Measurements from ENCODE around the gene IFTAP.

IFTAP gene

DNA sequence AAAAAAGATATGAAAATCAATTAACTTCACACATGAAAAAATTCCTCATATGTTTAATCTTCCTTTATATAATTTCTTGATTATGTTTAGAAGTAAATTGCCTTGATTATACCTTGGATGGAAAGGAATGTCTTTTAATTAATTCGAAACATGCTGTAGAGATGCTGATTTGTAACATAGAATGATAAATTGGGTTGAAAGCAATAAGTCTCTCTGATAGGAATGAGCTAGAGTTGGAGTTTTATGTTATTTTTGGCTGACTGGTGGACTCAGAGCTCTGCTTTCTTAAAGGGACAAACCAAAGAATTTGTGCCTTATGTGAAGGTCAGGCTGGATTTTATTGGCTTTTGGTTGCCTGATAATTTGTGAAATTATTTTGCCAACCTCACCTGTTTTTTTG is 98.4 kb downstream of the IFTAP start:
- TF ChIP-seq, protein P1, sequence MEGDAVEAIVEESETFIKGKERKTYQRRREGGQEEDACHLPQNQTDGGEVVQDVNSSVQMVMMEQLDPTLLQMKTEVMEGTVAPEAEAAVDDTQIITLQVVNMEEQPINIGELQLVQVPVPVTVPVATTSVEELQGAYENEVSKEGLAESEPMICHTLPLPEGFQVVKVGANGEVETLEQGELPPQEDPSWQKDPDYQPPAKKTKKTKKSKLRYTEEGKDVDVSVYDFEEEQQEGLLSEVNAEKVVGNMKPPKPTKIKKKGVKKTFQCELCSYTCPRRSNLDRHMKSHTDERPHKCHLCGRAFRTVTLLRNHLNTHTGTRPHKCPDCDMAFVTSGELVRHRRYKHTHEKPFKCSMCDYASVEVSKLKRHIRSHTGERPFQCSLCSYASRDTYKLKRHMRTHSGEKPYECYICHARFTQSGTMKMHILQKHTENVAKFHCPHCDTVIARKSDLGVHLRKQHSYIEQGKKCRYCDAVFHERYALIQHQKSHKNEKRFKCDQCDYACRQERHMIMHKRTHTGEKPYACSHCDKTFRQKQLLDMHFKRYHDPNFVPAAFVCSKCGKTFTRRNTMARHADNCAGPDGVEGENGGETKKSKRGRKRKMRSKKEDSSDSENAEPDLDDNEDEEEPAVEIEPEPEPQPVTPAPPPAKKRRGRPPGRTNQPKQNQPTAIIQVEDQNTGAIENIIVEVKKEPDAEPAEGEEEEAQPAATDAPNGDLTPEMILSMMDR (conservative IDR thresholded peaks at IDR 0.05; ENCODE audit: control insufficient read depth, insufficient read depth, low read depth, low read length): no peak
- no peak overlapping the region for H3K4me3 ChIP-seq (ENCODE audit: control insufficient read depth, low read depth, low read length)
- DNase-seq (ENCODE audit: low read depth): no peak

DNA sequence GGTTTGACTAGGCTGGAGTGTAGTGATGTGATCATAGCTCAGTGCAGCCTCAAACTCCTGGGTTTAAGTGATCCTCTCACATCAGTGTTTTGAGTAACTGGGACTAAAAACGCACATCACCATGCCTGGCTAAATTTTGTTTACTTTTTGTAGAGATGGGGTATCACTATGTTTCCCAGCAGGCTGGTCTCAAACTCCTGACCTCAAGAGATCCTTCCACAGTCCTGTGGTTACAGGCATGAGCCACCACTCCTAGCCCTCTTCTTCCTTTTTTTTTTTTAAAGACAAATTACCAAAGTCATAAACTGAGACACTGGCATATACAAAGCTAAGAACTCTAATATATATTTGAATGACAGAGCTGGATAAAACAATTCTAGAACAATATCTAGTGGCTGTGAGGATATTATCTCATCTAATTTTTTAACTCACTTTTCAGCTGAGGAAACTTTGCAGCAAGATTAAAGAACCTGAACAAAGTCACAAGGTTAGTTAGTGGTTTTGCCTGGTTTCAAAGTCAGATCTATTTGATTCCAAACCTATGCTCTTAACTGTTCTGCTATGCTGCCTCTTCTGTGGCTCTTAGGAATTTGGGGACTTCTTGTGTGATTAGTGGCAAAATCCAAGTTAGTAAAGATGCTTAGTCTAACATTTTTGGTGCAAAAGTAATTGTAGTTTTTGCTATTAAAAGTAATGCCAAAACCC is 99.0 kb downstream of the IFTAP start:
- TF ChIP-seq, protein P1 (conservative IDR thresholded peaks at IDR 0.05; ENCODE audit: control insufficient read depth, insufficient read depth, low read depth, low read length): no peak
- H3K4me3 ChIP-seq (ENCODE audit: control insufficient read depth, low read depth, low read length): no peak overlapping the region
- no peak for DNase-seq (ENCODE audit: low read depth)

DNA sequence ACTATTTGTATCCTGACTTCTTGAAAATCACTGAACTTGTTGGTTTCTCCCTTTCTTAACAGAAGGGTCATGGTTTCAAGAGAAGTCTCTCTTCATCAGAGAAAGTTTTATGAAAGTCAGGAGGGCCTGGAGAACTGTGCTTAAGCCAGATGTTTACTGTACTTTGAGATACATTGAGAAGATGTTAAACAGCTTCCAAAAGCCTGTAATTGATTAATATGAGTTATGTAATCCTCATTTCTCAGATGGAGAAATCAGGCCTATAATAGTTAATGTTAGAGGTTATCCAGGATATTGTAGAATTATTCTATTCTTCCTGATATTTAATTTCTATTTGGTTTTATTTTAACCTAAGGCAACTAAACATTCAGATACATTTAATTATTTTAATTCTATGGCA is 100.8 kb downstream of the IFTAP start:
- H3K4me3 ChIP-seq (ENCODE audit: control insufficient read depth, low read depth, low read length): no peak overlapping the region
- DNase-seq (ENCODE audit: low read depth): no peak
- TF ChIP-seq, protein P1 (conservative IDR thresholded peaks at IDR 0.05; ENCODE audit: control insufficient read depth, insufficient read depth, low read depth, low read length): no peak

DNA sequence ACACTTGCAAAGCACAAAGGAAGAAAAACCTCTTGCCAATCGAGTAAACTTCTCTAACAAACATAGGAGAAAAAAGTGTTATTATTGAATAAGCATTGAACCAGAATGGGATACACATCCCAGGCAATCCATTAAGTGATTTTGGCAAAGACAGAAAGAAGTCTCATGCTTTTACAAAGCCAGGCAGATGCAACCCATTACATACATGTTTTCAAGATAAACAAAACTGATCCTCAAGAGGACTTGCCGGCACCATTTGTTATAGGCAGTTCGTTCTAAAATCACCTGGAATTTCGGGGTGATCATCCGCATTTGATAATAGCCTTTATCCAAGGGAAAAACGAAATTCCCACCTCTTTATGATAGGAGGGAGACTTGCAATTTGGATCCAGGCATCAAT is 101.3 kb downstream of the IFTAP start:
- no peak overlapping the region for H3K4me3 ChIP-seq (ENCODE audit: control insufficient read depth, low read depth, low read length)
- DNase-seq (ENCODE audit: low read depth): no peak
- TF ChIP-seq, protein P1 (conservative IDR thresholded peaks at IDR 0.05; ENCODE audit: control insufficient read depth, insufficient read depth, low read depth, low read length): no peak

DNA sequence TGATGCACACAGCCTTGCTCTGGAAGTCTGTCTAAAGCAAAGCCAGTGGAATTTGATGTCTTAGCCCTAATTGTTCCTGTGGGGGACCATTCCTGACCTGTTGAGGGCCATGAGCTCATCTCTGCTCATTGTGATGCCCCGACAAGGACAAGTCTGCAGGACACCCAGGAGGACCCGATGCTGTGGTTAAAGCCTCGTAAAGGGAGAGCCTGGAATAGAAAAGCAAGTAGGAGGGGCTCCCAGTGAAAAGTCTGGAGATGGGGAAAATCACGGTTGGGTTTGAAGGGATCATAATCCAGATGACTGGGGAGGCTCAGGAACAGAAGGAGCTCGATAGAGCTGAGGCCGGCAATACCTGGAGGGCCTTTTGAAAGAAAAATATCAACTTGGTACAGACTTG is 102.2 kb downstream of the IFTAP start:
- TF ChIP-seq, protein P1 (conservative IDR thresholded peaks at IDR 0.05; ENCODE audit: control insufficient read depth, insufficient read depth, low read depth, low read length): no peak
- H3K4me3 ChIP-seq (ENCODE audit: control insufficient read depth, low read depth, low read length): no peak overlapping the region
- DNase-seq (ENCODE audit: low read depth): no peak

DNA sequence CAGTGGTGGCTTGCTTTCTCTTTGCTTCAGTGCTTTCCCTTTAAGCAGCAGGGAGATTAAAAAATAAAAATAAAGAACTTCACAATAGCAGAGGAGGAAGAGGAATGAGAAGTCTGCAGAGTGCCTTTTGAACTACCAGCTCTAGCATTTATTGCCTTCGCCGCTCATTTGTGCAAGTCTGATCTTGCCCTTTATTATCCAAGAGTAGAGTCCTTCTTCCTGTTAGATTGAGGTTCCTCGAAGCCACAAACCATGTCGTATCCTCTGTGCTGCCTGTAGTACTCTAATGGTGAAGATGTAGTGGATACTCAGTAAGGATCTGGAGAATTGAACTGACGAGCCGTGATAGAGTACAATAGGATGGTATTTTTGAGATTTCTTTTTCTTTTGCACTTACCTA is 105.0 kb downstream of the IFTAP start:
- TF ChIP-seq, protein P1 (conservative IDR thresholded peaks at IDR 0.05; ENCODE audit: control insufficient read depth, insufficient read depth, low read depth, low read length): no peak
- no peak for DNase-seq (ENCODE audit: low read depth)
- no peak overlapping the region for H3K4me3 ChIP-seq (ENCODE audit: control insufficient read depth, low read depth, low read length)

DNA sequence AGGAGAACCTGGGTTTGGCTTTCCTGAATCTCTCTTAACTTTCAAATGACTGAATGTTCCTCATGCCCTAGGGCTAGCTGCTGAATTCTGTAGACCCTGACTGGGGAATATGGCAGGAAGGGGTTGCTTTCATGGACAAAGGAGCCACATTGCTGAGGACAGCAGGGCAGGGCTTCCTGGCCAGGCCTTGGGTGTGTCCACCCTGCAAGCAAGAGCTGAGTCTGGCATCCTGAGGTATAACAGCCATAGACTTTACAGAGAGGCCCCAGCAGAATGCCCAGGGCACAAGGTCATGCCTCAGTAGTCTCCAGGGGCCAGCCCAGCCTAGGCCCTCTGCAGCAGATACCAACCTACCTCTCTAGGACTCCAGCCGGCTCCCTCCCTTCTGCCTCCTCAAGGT is 105.9 kb downstream of the IFTAP start:
- DNase-seq (ENCODE audit: low read depth): no peak
- TF ChIP-seq, protein P1 (conservative IDR thresholded peaks at IDR 0.05; ENCODE audit: control insufficient read depth, insufficient read depth, low read depth, low read length): no peak

More for the DNA sequence above, 105.9 kb downstream of the IFTAP start:
- H3K4me3 ChIP-seq (ENCODE audit: control insufficient read depth, low read depth, low read length): no peak overlapping the region
